Endometrial microvascular endothelial cells (primary cell): Measurements from ENCODE around the gene TOP3B. TPM values are rescaled to one million over a fixed set of nuclear protein-coding genes. Genes with fewer than 3 reads are reported as not detected.

Experiments used
- in situ Hi-C: cut with HindIII; loops from 2 replicates; pipeline ENCODE4 v1.10.0; 2017; ENCODE audit warnings: low sequenced_read_pairs, low pct_unique_long_range_greater_than_20kb; ENCODE audit errors: inconsistent ontology term
- total RNA-seq: library from RNA; depleted of rRNA; stranded (reverse); fragments of >200 nt; gene quantifications from one replicate; pipeline ENCODE4 v1.2.3, GENCODE V29; 2015; ENCODE audit errors: inconsistent ontology term

TOP3B gene
- total RNA-seq, 1 donor from 2014 or later = 45.5 TPM

GRCh38 chr22:22015631-22016030 is 33.0 kb upstream of the TOP3B start:
- in situ Hi-C loops = no loop called here

DNA sequence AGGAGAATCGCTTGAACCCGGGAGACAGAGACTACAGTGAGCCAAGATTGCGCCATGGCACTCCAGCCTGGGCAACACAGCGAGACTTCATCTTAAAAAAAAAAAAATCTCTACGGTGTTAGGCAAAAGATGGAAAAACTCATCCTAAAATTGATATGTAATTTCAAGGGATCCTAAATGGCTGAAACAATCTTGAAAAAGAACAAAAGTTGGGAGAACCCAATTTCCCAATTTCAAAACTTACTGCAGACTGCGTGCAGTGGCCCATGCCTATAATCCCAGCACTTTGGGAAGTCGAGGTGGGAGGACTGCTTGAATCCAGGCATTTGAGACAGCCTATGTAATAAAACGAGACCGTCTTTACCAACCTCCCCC is 31.7 kb upstream of the TOP3B start:
- in situ Hi-C loops = no loop called here

DNA sequence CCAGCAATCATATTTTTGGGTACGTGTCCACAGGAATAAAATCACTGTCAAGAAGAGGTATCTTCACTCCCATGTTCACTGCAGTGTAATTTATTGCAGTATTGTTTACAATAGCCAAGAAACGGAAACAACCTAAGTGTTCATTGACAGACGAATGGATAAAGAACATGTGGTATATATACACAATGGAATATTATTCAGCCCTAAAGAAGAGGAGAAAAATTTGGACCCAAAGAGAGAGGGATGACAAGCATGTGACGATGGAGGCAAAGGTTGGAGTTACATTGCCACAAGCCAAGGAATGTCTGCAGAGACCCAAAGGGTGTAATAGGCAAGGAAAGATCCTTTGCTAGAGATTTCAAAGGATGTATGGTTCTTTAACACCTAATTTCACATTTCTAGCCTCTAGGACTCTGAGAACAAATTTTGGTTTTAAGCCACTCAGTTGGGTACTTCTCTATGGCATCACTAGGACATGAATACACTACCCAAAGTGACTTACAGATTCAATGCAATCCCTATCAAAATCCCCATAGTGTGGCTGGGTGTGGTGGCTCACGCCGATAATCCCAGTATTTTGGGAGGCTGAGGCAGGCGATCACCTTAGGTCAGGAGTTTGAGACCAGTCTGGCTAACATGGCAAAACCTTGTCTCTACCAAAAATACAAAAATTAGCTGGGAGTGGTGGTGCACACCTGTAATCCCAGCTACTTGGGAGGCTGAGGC is 31.1 kb upstream of the TOP3B start:
- in situ Hi-C loops = no loop called here

- in situ Hi-C loops = no loop called here
These were observed 29.4 kb upstream of the TOP3B start for GRCh38 chr22:22011964-22012363.

GRCh38 chr22:22010358-22010757 is 27.8 kb upstream of the TOP3B start:
- in situ Hi-C loops = no loop called here

DNA sequence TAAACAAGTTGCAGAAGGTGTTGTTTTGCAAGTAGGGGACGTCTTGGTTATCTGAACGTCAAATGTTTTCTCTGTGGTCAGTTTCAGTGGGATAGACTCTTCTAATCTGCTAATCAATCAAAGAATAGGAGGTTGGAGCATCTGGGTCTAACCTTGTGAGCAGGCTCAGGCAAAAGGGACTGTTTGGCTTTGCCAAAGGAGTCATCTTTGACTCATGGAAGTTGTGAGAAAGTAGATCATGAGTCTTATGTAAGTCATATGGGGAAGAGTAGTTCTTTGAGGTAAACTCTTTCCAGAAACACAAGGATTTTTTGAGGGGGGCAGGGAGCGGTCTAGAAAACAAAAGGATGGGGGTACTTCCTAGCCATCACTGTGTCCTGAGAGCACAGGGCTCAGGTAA is 27.1 kb upstream of the TOP3B start:
- in situ Hi-C loops = no loop called here

- in situ Hi-C loops = no loop called here
These were observed 24.0 kb upstream of the TOP3B start for GRCh38 chr22:22006596-22006990.

DNA sequence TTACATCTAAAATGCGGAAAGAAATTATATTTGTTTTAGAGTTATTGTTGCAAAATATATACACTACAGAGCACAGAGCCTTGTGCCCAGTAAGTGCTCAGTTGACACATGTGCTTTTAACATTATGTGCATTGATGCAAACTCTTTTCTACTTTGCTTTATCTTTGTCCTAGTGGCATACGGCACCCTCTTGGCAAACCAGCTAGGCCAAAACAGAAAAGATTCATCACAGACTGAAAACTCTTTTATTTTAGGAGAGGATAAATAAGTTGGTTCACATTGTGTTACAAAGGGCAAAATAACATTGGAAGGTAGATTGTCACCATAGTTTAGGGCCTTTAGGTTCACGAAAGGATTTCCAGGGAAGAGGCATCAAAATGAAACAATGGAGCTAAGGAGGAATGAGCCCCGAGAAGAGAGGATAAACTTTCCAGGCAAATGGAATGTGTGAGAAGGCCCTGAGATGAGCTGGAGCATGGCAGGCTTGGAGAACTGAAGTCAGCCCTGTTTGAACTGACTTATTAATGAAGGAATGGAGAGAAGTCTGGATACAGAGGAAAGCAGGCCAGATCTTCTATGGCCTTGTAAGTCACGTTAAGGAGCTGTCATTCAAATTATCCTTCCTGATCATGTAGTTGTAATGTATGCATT is 23.5 kb upstream of the TOP3B start:
- in situ Hi-C loops = no loop called here

GRCh38 chr22:22003233-22003632 is 20.6 kb upstream of the TOP3B start:
- in situ Hi-C loops = no loop called here

DNA sequence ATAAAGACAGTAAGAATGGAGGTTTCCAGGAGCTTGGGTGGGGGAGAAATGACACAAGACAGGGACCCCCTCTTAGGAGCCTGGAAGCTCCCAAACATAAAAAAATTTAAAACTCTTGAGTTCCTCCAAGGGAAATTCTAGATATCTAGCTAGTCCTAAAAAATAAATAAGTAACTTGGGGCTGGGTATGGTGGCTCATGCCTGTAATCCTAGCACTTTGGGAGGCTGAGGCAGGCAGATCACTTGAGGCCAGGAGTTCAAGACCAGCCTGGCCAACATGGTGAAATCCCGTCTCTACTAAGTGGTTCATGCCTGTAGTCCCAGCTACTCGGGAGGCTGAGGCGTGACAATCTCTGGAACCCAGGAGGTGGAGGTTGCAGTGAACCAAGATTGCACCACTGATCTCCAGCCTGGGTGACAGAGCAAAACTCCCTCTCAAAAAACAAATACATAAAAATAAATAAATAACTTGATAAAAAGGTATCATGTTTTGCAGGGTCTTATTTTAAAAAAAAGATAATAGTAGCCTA is 20.0 kb upstream of the TOP3B start:
- in situ Hi-C loops = no loop called here

GRCh38 chr22:22001664-22002525 is 19.3 kb upstream of the TOP3B start:
- in situ Hi-C loops = no loop called here

- in situ Hi-C loops = no loop called here
These were observed 16.1 kb upstream of the TOP3B start for GRCh38 chr22:21998595-21999247.

GRCh38 chr22:21996175-21996720 is 13.7 kb upstream of the TOP3B start:
- in situ Hi-C loops = no loop called here

- in situ Hi-C loops = no loop called here
These were observed 13.1 kb upstream of the TOP3B start for GRCh38 chr22:21995660-21996059.

DNA sequence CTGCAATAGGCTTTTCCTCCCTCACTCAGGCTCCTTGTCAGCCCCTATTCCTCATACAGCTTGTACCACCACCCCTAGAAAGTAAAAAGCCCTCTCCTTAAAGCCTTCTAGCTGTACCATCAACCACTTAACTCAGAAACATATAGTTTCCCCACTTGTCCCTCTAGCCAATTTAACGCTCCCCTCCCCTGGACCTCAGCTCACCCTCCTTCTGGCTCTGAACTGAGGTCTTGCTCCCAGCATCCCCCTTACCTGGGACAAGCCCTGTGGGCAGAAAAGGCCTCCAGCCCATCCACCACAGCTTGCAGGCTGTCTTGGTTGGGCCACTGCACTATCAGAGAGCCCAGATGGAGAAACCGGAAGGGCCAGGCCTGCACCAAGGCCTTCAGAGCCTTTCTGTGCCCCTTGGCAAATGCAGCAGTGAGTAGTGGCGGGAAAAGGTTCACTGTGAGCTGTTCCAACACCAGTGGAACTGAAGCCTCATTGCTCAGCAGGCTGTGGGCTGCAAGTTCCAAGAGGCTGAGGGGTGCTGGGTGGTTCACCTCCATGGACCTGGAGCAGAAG is 12.4 kb upstream of the TOP3B start:
- in situ Hi-C loops = no loop called here

- in situ Hi-C loops = no loop called here
These were observed 10.1 kb upstream of the TOP3B start for GRCh38 chr22:21992593-21993237.

GRCh38 chr22:21991774-21992173 is 9.2 kb upstream of the TOP3B start:
- in situ Hi-C loops = no loop called here

GRCh38 chr22:21991304-21991596 is 8.7 kb upstream of the TOP3B start:
- in situ Hi-C loops = no loop called here
